AG04450 (cell line): Measurements from ENCODE around the gene PRKCH. TPM values are rescaled to one million over a fixed set of nuclear protein-coding genes. Genes with fewer than 3 reads are reported as not detected.
"Not testable (repeated sequence)": the region's sequence is repeated elsewhere in the genome, so short reads cannot be mapped to it uniquely, and the experiment has no call there.

Experiments used
- CTCF ChIA-PET: fragments of 300-600, 350-600 bp; formaldehyde crosslinking; extraction: SDS; loops from one replicate; lab custom pipeline; 2022; ENCODE audit warnings: antibody characterized with exemption, inconsistent platforms; lab: Charles Lee
- POLR2A ChIA-PET: fragments of 350-600 bp; formaldehyde crosslinking; extraction: SDS; loops from one replicate; lab custom pipeline; 2021; ENCODE audit warnings: antibody characterized with exemption, inconsistent platforms; lab: Yijun Ruan, JAX
- DNase-seq: peaks from one replicate; pipeline ENCODE4 v3.0.0-alpha.2; 2011; ENCODE audit warnings: low read depth, low spot score
- H3K27ac ChIP-seq: one replicate; pipeline ENCODE4 v1.5.1; 2012; ENCODE audit warnings: low read depth, low read length, control low read depth
- H3K27me3 ChIP-seq: one replicate; pipeline ENCODE4 v1.6.0; 2012; ENCODE audit warnings: low read length; ENCODE audit not compliant: control insufficient read depth, insufficient read depth
- H3K4me3 ChIP-seq: 2 replicates; pipeline ENCODE4 v1.5.1; 2011; ENCODE audit warnings: mild to moderate bottlenecking, low read depth, low read length, control low read depth
- H3K9me3 ChIP-seq: 2 replicates; pipeline ENCODE4 v1.5.1; 2012; ENCODE audit warnings: low read length; ENCODE audit not compliant: control insufficient read depth, insufficient read depth
- CTCF ChIP-seq: IDR thresholded peaks from 2 replicates; pipeline ENCODE4 v1.5.1; 2011; ENCODE audit warnings: low read depth, low read length, control low read depth, inconsistent platforms
- polyA plus RNA-seq: library from polyadenylated mRNA; depleted of rRNA; stranded (reverse); fragments of >200 nt; gene quantifications from 2 replicates; pipeline ENCODE4 v1.2.3, GENCODE V29; 2011

PRKCH gene
- polyA plus RNA-seq, 1 experiment = 1.6 TPM

- no peak for DNase-seq
- Histone ChIP-seq H3K4me3 (no peak overlapping the region), H3K27ac (peak overlapping the region; percentile 39), H3K27me3 (peaks cover 2% of the 10 kb centered on the region), H3K9me3 (peaks cover 2% of the 10 kb centered on the region; the same call in 1 of the 2 replicates)
- TF ChIP-seq CTCF = no peak
- POLR2A ChIA-PET = no interaction called here
- CTCF ChIA-PET = interaction anchor here (0.7 to 4.1 kb wide), 16 partner anchors 8 to 375 kb away, joined by 3 to 79 read pairs (median 4); no protein-coding TSS in a partner anchor
Measured at GRCh38 chr14:61462566-61463193, 141.3 kb downstream of the PRKCH start.

- Histone ChIP-seq H3K9me3 (peaks cover 2% of the 10 kb centered on the region; the same call in 1 of the 2 replicates), H3K4me3 (no peak overlapping the region), H3K27me3 (no peaks in the 10 kb centered on the region), H3K27ac (no peak overlapping the region)
- CTCF ChIA-PET = interaction anchor here (1.9 kb wide), 1 partner anchor 11 kb away, joined by 6 read pairs; no protein-coding TSS in a partner anchor
- POLR2A ChIA-PET = no interaction called here
- TF ChIP-seq CTCF = no peak
- no peak for DNase-seq
Measured at GRCh38 chr14:61463664-61464285, 142.4 kb downstream of the PRKCH start.

GRCh38 chr14:61464539-61465320, 143.4 kb downstream of the PRKCH start:
- H3K9me3 ChIP-seq, DNase-seq, H3K4me3 ChIP-seq, H3K27ac ChIP-seq, POLR2A ChIA-PET, H3K27me3 ChIP-seq: not testable (repeated sequence)
- CTCF ChIA-PET = interaction anchor here (1.9 kb wide), 2 partner anchors 10 to 373 kb away, joined by 6 to 9 read pairs; no protein-coding TSS in a partner anchor

GRCh38 chr14:61466249-61466904, 145.0 kb downstream of the PRKCH start:
- Histone ChIP-seq H3K27me3 (no peaks in the 10 kb centered on the region), H3K9me3 (peaks cover 2% of the 10 kb centered on the region; the same call in 1 of the 2 replicates), H3K27ac (peak overlapping the region; percentile 72), H3K4me3 (no peak overlapping the region)
- POLR2A ChIA-PET = interaction anchor here (0.6 kb wide), 1 partner anchor 333 kb away, joined by 7 read pairs; no protein-coding TSS in a partner anchor
- DNase-seq = peak; percentile 85
- TF ChIP-seq CTCF = no peak
- CTCF ChIA-PET = interaction anchor here (0.9 to 1.9 kb wide), 2 partner anchors 8 to 372 kb away, joined by 3 to 9 read pairs; no protein-coding TSS in a partner anchor

- no peak overlapping the region for H3K4me3 ChIP-seq
- no peak overlapping the region for H3K27ac ChIP-seq
- POLR2A ChIA-PET = no interaction called here
- H3K27me3 ChIP-seq = no peaks in the 10 kb centered on the region
- no peak for DNase-seq
- peaks cover 2% of the 10 kb centered on the region; the same call in 1 of the 2 replicates for H3K9me3 ChIP-seq
- CTCF ChIA-PET = interaction anchor here (0.9 kb wide), 1 partner anchor 8 kb away, joined by 3 read pairs; no protein-coding TSS in a partner anchor
- no peak for TF ChIP-seq CTCF
Measured at GRCh38 chr14:61466905-61467280, 145.5 kb downstream of the PRKCH start.
